HCT116 (cell line): ENCODE measurements around the gene LYSMD4. TPM values are rescaled to one million over a fixed set of nuclear protein-coding genes. Genes with fewer than 3 reads are reported as not detected.

ENCODE experiments used
- ATAC-seq: fragments of 200-7000 bp; cut with Tn5 transposase; 2 replicates; pipeline ENCODE4 v1.9.1; 2020; ENCODE audit warnings: mild to moderate bottlenecking, moderate library complexity
- BruUV-seq: library from RNA; stranded (reverse); fragments of 400-500 nt; replicated peaks from 2 replicates; lab custom pipeline; 2021; lab: Mats Ljungman, UMichigan
- CTCF ChIA-PET: fragments of 300-600 bp; sonication (Branson Sonifier 250); formaldehyde crosslinking; loops from one replicate; lab custom pipeline; 2021; ENCODE audit warnings: antibody characterized with exemption; lab: Charles Lee
- POLR2A ChIA-PET: fragments of 300-600, 350-600 bp; sonication (Branson Sonifier 250); formaldehyde crosslinking; loops from one replicate; lab custom pipeline; 2021; ENCODE audit warnings: antibody characterized with exemption; lab: Charles Lee
- RAD21 ChIA-PET, 2 experiments: fragments of 300-600 bp; sonication (Branson Sonifier 250); formaldehyde crosslinking; loops; one replicate each; lab custom pipeline; 2023; ENCODE audit warnings: low total read pairs in 2 of 2; ENCODE audit not compliant: uncharacterized antibody in 2 of 2, unreplicated experiment in 2 of 2, low non-redundant PET in 1 of 2; lab: Charles Lee
- DNase-seq: peaks from one replicate; pipeline ENCODE4 v3.0.0-alpha.2; 2010; ENCODE audit warnings: low read depth, low spot score
- H2AFZ ChIP-seq: fragments of 200-600 bp; shearing (Covaris generic), sonication (generic); 2 replicates; pipeline ENCODE4 v1.6.1; 2017; ENCODE audit warnings: low read depth, mixed run types, mixed read lengths, antibody characterized with exemption, low read length; ENCODE audit not compliant: poor library complexity, severe bottlenecking
- H3K27ac ChIP-seq: 2 replicates; pipeline ENCODE4 v1.5.1; 2012; ENCODE audit warnings: low read depth, low read length
- H3K27me3 ChIP-seq: fragments of 200-600 bp; sonication (generic); 2 replicates; pipeline ENCODE4 v1.6.1; 2016; ENCODE audit warnings: mixed run types, low read length, mixed read lengths; ENCODE audit not compliant: insufficient read depth
- H3K36me3 ChIP-seq, 2 experiments: fragments of 200-500 bp in 1 of 2; fragments of 200-600 bp in 1 of 2; sonication (Bioruptor generic) in 1 of 2; sonication (generic) in 1 of 2; 2 replicates each; pipeline versions ENCODE4 v1.5.1 to v1.6.1; 2014 to 2016; ENCODE audit warnings: low read length in 2 of 2, inconsistent platforms in 1 of 2, mixed read lengths in 1 of 2, mixed run types in 1 of 2; ENCODE audit not compliant: insufficient read depth in 2 of 2, control insufficient read depth in 1 of 2
- H3K4me1 ChIP-seq, 2 experiments: fragments of 200-600 bp in 1 of 2; sonication (generic) in 1 of 2; 2 replicates each; pipeline versions ENCODE4 v1.5.1 to v1.6.1; 2012 to 2017; ENCODE audit warnings: low read length in 2 of 2, inconsistent platforms in 1 of 2, mild to moderate bottlenecking in 1 of 2, mixed read lengths in 1 of 2, mixed run types in 1 of 2, moderate library complexity in 1 of 2; ENCODE audit not compliant: insufficient read depth in 2 of 2, control insufficient read depth in 1 of 2
- H3K4me2 ChIP-seq: fragments of 200-600 bp; sonication (generic); 2 replicates; pipeline ENCODE4 v1.6.1; 2017; ENCODE audit warnings: mixed run types, low read length, mixed read lengths
- H3K4me3 ChIP-seq, 2 experiments: fragments of 200-600 bp in 1 of 2; sonication (generic) in 1 of 2; replicated peaks in 1 of 2; 2 replicates each; pipeline ENCODE4 v1.5.1; 2011 to 2016; ENCODE audit warnings: low read length in 2 of 2, control low read depth in 1 of 2, low read depth in 1 of 2, mild to moderate bottlenecking in 1 of 2, mixed read lengths in 1 of 2, mixed run types in 1 of 2
- H3K79me2 ChIP-seq: fragments of 200-600 bp; sonication (generic); 2 replicates; pipeline ENCODE4 v1.6.1; 2017; ENCODE audit warnings: mild to moderate bottlenecking, mixed run types, low read length, moderate library complexity, mixed read lengths; ENCODE audit not compliant: insufficient read depth
- H3K9ac ChIP-seq: fragments of 200-600 bp; sonication (generic); 2 replicates; pipeline ENCODE4 v1.6.1; 2016; ENCODE audit warnings: low read length, mixed read lengths
- H3K9me2 ChIP-seq: fragments of 200-600 bp; sonication (generic), shearing (Covaris generic); 2 replicates; pipeline ENCODE4 v1.6.1; 2017; ENCODE audit warnings: mixed run types, mild to moderate bottlenecking, moderate library complexity; ENCODE audit not compliant: insufficient read depth
- H3K9me3 ChIP-seq, 2 experiments: fragments of 200-500 bp in 1 of 2; fragments of 200-600 bp in 1 of 2; sonication (Bioruptor generic) in 1 of 2; sonication (generic) in 1 of 2; 2 replicates each; pipeline ENCODE4 v1.6.1; 2014 to 2017; ENCODE audit warnings: low read length in 2 of 2, mixed read lengths in 2 of 2, inconsistent platforms in 1 of 2, low read depth in 1 of 2, mild to moderate bottlenecking in 1 of 2, mixed run types in 1 of 2, moderate library complexity in 1 of 2; ENCODE audit not compliant: control insufficient read depth in 1 of 2, insufficient read depth in 1 of 2
- H4K20me1 ChIP-seq: fragments of 200-600 bp; sonication (generic), shearing (Covaris generic); 2 replicates; pipeline ENCODE4 v1.6.1; 2017; ENCODE audit warnings: mixed run types, mild to moderate bottlenecking, moderate library complexity; ENCODE audit not compliant: insufficient read depth
- ATF3 ChIP-seq: IDR thresholded peaks from 2 replicates; pipeline ENCODE4 v1.6.1; 2012
- CBX3 ChIP-seq: IDR thresholded peaks from 2 replicates; pipeline ENCODE4 v1.6.1; 2012; ENCODE audit warnings: low read depth
- ELF1 ChIP-seq: IDR thresholded peaks from 2 replicates; pipeline ENCODE4 v1.6.1; 2012; ENCODE audit warnings: low read depth, borderline replicate concordance
- POLR2A ChIP-seq: IDR thresholded peaks from 2 replicates; pipeline ENCODE4 v1.7.0; 2011; ENCODE audit warnings: borderline replicate concordance; ENCODE audit not compliant: insufficient read depth, insufficient read length; ENCODE audit errors: extremely low read depth
- POLR2AphosphoS5 ChIP-seq: IDR thresholded peaks from 2 replicates; pipeline ENCODE4 v1.6.1; 2011; ENCODE audit warnings: mild to moderate bottlenecking, low read depth, low read length, moderate library complexity
- REST ChIP-seq: IDR thresholded peaks from 2 replicates; pipeline ENCODE4 v1.6.1; 2012; ENCODE audit warnings: low read depth
- SIN3A ChIP-seq: IDR thresholded peaks from 2 replicates; pipeline ENCODE4 v1.6.1; 2012; ENCODE audit warnings: low read depth
- ZBTB33 ChIP-seq: IDR thresholded peaks from 2 replicates; pipeline ENCODE4 v1.6.1; 2011; ENCODE audit warnings: mild to moderate bottlenecking, low read length, moderate library complexity; ENCODE audit not compliant: insufficient replicate concordance; ENCODE audit errors: extremely low read depth
- ZFX ChIP-seq: fragments of 450-650 bp; IDR thresholded peaks from 2 replicates; pipeline ENCODE4 v1.6.1; 2017
- intact Hi-C: fragments of 100-400 bp; cut with micrococcal nuclease; formaldehyde crosslinking; loops from 2 replicates; pipeline ENCODE4 v1.10.0; 2022
- total RNA-seq: library from RNA; stranded (reverse); gene quantifications from one replicate; pipeline ENCODE4 v1.2.1, GENCODE V29; 2021; ENCODE audit not compliant: unreplicated experiment

The LYSMD4 gene
- total RNA-seq, 1 experiment from 2014 or later, result 8.6 TPM

- no peak overlapping the region for H2AFZ ChIP-seq
- H3K27me3 ChIP-seq, result no peaks in the 10 kb centered on the region
- peak overlapping the region; percentile 87 for H3K4me2 ChIP-seq
- intact Hi-C loops, result no loop called here
- ChIA-PET POLR2A (interaction anchor here (1.0 to 1.4 kb wide), 2 partner anchors 26 to 299 kb away, joined by 6 read pairs; partner anchors contain the start of gene LYSMD4), CTCF (interaction anchor here (0.7 to 2.1 kb wide), 4 partner anchors 9 to 435 kb away, joined by 3 to 10 read pairs (median 5); no protein-coding TSS in a partner anchor)
- H3K4me1 ChIP-seq, result peaks cover 17 to 33% of the 10 kb centered on the region in 2 experiments
- H3K27ac ChIP-seq, result no peak overlapping the region
- H3K9me2 ChIP-seq, result no peaks in the 10 kb centered on the region
- peaks cover 0 to 4% of the 10 kb centered on the region in 2 experiments; a peak in 2 of 4 replicates for H3K36me3 ChIP-seq
- no peaks in the 10 kb centered on the region for H3K9me3 ChIP-seq
- no peaks in the 10 kb centered on the region; the same call in 1 of the 2 replicates for H4K20me1 ChIP-seq
- no peak overlapping the region for H3K4me3 ChIP-seq
- DNase-seq (no peak), ATAC-seq (no peak)
- H3K9ac ChIP-seq, result 0 out of 2 replicates have a peak overlapping the region, but pooled peaks have one; percentile 33
- BruUV-seq, result no TSS peak
- H3K79me2 ChIP-seq, result no peaks in the 10 kb centered on the region; the same call in 1 of the 2 replicates
- TF ChIP-seq ATF3 (no peak), SIN3A (no peak), ZFX (no peak), ZBTB33 (no peak), REST (no peak), ELF1 (no peak), POLR2AphosphoS5 (no peak), POLR2A (no peak), CBX3 (no peak)
- TF ChIP-seq, all 23 proteins: peak for 0
- RAD21 ChIA-PET, result no interaction called here
These were observed 25.6 kb downstream of the LYSMD4 start for GRCh38 chr15:99707473-99708270.
